ENCODE measurements around the gene TRMO.

TRMO gene

DNA sequence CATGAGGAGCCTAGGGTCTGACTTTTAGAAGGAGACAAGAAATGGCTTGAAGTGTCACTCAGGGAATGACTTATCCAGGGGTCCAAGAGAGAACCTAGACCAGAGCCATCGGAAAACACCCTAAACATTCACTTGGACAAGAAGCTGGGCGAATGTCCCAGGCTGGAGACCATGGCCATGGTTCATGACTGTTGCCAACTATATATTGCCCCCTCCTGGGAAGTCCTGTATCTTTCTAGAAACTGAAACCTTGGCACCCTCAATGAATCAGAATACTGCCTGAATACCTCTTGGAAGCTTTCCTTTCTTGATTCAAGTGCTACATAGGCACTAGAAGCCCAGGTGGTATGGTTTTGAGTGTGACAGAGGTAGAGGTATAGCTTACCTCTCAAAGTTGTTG lies 29.9 kb downstream of the TRMO start:
- TF ChIP-seq, protein P1, sequence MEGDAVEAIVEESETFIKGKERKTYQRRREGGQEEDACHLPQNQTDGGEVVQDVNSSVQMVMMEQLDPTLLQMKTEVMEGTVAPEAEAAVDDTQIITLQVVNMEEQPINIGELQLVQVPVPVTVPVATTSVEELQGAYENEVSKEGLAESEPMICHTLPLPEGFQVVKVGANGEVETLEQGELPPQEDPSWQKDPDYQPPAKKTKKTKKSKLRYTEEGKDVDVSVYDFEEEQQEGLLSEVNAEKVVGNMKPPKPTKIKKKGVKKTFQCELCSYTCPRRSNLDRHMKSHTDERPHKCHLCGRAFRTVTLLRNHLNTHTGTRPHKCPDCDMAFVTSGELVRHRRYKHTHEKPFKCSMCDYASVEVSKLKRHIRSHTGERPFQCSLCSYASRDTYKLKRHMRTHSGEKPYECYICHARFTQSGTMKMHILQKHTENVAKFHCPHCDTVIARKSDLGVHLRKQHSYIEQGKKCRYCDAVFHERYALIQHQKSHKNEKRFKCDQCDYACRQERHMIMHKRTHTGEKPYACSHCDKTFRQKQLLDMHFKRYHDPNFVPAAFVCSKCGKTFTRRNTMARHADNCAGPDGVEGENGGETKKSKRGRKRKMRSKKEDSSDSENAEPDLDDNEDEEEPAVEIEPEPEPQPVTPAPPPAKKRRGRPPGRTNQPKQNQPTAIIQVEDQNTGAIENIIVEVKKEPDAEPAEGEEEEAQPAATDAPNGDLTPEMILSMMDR (IDR thresholded peaks at IDR 0.05; ENCODE audit: poor library complexity, severe bottlenecking): no peak
- Histone ChIP-seq H3K27ac (ENCODE audit: poor library complexity, severe bottlenecking) (no peak overlapping the region), H3K4me1 (ENCODE audit: insufficient read depth, poor library complexity, severe bottlenecking) (no peaks in the 10 kb centered on the region), H3K27me3 (ENCODE audit: insufficient read depth, poor library complexity, severe bottlenecking) (no peaks in the 10 kb centered on the region), H3K9me3 (ENCODE audit: severe bottlenecking) (peaks cover 4% of the 10 kb centered on the region), H3K4me3 (ENCODE audit: severe bottlenecking) (no peak overlapping the region), H3K36me3 (ENCODE audit: low read depth) (no peaks in the 10 kb centered on the region)
- ATAC-seq (ENCODE audit: low read depth) (no peak), DNase-seq (ENCODE audit: low spot score) (no peak)

DNA sequence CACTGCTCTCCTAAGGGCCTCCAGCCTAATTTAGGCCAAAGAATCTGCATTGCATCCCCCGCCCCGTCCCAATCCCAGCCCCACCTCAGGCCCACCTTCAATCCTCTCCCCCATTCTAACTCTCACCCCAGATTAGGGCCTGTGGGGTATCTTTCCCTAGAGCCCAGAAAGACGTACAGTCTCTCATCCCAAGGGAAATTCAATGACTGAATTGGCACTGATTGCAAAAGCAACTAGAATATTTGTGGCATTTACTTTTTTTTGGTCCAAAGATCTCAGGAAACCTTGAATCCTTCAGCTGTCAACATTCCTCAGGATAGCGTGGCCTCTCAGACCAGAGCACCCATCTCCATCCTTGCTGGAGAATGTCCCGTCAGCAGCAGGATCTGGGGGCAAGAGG lies 30.6 kb downstream of the TRMO start:
- H3K27me3 ChIP-seq (ENCODE audit: insufficient read depth, poor library complexity, severe bottlenecking): no peaks in the 10 kb centered on the region
- no peak overlapping the region for H3K4me3 ChIP-seq (ENCODE audit: severe bottlenecking)
- DNase-seq (ENCODE audit: low spot score) (no peak), ATAC-seq (ENCODE audit: low read depth) (no peak)
- H3K4me1 ChIP-seq (ENCODE audit: insufficient read depth, poor library complexity, severe bottlenecking): no peaks in the 10 kb centered on the region
- TF ChIP-seq, protein P1 (IDR thresholded peaks at IDR 0.05; ENCODE audit: poor library complexity, severe bottlenecking): no peak
- no peak overlapping the region for H3K27ac ChIP-seq (ENCODE audit: poor library complexity, severe bottlenecking)
- H3K36me3 ChIP-seq (ENCODE audit: low read depth): no peaks in the 10 kb centered on the region
- H3K9me3 ChIP-seq (ENCODE audit: severe bottlenecking): peaks cover 4% of the 10 kb centered on the region

DNA sequence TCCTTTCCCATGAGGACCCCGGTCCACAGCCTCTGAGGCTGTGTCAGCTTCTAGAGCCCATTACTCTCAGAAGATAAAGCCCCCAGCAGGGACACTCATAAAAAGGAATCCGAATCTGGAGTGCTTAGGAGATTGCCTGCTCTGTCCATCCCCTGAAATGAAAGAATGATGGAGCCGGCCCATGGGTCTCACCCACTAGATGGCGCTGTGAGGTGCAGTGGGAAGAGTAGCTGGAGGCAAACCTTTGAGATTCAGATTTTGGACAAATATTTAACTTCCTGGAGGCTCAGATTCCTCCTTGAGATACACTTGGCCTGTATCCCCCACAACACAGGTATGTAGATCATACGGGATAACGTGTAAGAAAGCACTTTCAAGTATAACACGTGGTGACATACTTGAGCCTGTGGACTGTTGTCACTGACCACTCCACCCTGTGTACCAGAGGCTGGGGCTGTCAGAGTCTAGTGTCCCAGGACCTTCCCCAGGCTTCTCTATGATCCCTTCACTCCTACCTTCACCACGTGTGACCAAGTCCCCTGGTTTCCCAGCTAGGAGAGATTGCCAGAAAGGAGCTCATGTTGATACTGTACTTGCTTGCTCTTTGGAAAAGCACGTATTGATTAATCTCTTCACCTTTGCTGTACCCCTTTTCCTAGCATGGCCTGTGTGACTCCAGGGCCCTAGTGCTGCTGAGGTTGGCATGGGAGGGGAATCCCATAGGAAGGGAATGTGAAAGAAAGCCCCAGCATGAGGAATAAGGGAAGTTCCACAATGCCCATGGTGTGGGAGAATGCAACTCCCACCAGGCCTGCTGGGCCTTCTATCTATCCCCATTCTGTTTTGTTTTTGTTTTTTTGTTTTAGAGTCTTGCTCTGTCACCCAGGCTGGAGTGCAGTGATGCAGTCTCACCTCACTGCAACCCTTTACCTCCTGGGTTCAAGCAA lies 32.1 kb downstream of the TRMO start:
- Histone ChIP-seq H3K9me3 (ENCODE audit: severe bottlenecking) (peaks cover 4% of the 10 kb centered on the region), H3K27ac (ENCODE audit: poor library complexity, severe bottlenecking) (no peak overlapping the region), H3K4me3 (ENCODE audit: severe bottlenecking) (no peak overlapping the region), H3K36me3 (ENCODE audit: low read depth) (no peaks in the 10 kb centered on the region), H3K4me1 (ENCODE audit: insufficient read depth, poor library complexity, severe bottlenecking) (no peaks in the 10 kb centered on the region), H3K27me3 (ENCODE audit: insufficient read depth, poor library complexity, severe bottlenecking) (no peaks in the 10 kb centered on the region)
- TF ChIP-seq, protein P1 (IDR thresholded peaks at IDR 0.05; ENCODE audit: poor library complexity, severe bottlenecking): peak; percentile 39
- ATAC-seq (ENCODE audit: low read depth) (no peak), DNase-seq (ENCODE audit: low spot score) (no peak)

DNA sequence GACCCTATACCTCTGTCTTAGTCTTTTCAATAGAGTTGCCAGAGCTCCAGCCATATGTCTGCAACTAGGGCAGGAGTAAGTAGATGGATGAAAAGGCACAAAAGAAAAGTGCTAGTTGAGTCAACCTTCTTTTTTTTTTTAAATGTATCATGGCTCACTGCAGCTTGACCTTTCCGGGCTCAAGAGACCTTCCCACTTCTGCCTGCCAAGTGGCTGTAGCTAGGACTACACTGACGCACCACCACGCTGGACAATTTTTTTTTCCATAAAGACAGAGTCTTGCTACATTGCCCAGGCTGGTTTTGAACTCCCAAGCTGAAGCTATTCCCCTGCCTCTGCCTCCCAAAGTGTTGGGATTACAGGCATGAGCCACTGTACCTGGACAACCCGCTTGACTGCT lies 42.0 kb downstream of the TRMO start:
- H3K36me3 ChIP-seq (ENCODE audit: low read depth): no peaks in the 10 kb centered on the region
- no peak for ATAC-seq (ENCODE audit: low read depth)
- TF ChIP-seq, protein P1 (IDR thresholded peaks at IDR 0.05; ENCODE audit: poor library complexity, severe bottlenecking): no peak
- no peak for DNase-seq (ENCODE audit: low spot score)
- H3K4me3 ChIP-seq (ENCODE audit: severe bottlenecking): no peak overlapping the region
- H3K9me3 ChIP-seq (ENCODE audit: severe bottlenecking): no peaks in the 10 kb centered on the region
- H3K27me3 ChIP-seq (ENCODE audit: insufficient read depth, poor library complexity, severe bottlenecking): no peaks in the 10 kb centered on the region
- H3K27ac ChIP-seq (ENCODE audit: poor library complexity, severe bottlenecking): no peak overlapping the region
- peaks cover 19% of the 10 kb centered on the region for H3K4me1 ChIP-seq (ENCODE audit: insufficient read depth, poor library complexity, severe bottlenecking)

DNA sequence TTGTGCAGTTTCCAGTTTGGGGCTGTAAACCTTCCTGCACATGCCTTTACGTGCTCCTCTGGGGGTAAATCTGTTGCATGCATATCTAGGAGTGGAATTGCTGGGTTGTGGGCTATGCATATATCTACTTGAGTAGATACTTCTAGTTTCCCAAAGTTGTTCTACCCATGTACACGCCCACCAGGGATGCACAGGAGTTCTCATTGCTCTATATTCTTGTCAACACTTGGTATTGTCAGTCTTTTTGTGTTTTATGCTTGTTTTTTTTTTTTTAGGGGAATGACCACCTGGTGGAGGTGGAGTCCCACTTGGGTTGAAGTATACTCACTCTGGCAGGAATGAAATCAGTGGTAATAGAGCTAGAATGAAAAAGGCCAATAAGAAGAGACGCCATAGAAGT lies 46.2 kb downstream of the TRMO start:
- H3K27ac ChIP-seq (ENCODE audit: poor library complexity, severe bottlenecking): peak overlapping the region; percentile 93

More for the DNA sequence above, 46.2 kb downstream of the TRMO start:
- DNase-seq (ENCODE audit: low spot score) (no peak), ATAC-seq (ENCODE audit: low read depth) (no peak)
- peaks cover 25% of the 10 kb centered on the region for H3K4me1 ChIP-seq (ENCODE audit: insufficient read depth, poor library complexity, severe bottlenecking)
- H3K9me3 ChIP-seq (ENCODE audit: severe bottlenecking): no peaks in the 10 kb centered on the region
- no peaks in the 10 kb centered on the region for H3K27me3 ChIP-seq (ENCODE audit: insufficient read depth, poor library complexity, severe bottlenecking)
- H3K4me3 ChIP-seq (ENCODE audit: severe bottlenecking): no peak overlapping the region
- TF ChIP-seq, protein P1 (IDR thresholded peaks at IDR 0.05; ENCODE audit: poor library complexity, severe bottlenecking): no peak
- H3K36me3 ChIP-seq (ENCODE audit: low read depth): no peaks in the 10 kb centered on the region
